GM10266 (cell line): ENCODE data around the gene EVI2A.

Experiments
- DNase-seq: peaks from one replicate; pipeline ENCODE4 v3.0.0; 2012; ENCODE audit errors: extremely low spot score
- TF ChIP-seq, protein P1 (sequence below): IDR thresholded peaks from 2 replicates; pipeline ENCODE4 v1.5.1; 2012; ENCODE audit warnings: mild to moderate bottlenecking, low read depth; ENCODE audit not compliant: control insufficient read depth, insufficient read depth; ENCODE audit errors: missing control alignments

The EVI2A gene, protein sequence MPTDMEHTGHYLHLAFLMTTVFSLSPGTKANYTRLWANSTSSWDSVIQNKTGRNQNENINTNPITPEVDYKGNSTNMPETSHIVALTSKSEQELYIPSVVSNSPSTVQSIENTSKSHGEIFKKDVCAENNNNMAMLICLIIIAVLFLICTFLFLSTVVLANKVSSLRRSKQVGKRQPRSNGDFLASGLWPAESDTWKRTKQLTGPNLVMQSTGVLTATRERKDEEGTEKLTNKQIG

DNA sequence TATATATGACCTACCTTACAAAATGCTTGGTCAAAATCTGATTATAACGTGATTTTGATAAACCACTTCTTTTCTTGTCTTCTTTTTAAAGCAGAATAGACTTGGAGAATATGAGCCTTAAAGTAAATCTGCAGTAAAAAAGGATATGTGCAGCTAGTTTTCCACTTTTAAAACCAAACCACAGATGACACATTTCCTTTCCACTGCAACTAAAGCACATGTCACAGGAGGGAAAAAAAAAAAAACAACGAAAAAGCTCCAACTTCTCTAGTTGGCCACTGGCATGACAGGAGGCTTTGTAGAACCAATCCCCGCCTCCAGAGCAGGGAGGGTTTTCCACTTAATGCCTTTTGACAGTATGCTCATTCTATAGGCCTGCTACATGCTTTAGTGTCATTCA, at the start of gene EVI2A:
Gene EVI2A, minus strand, starts transcription at position 142 of the 400 bp plus-strand sequence. CDS start 2,609 bp downstream, outside the sequence.
- peak; percentile 62 for DNase-seq
- TF ChIP-seq, protein P1, sequence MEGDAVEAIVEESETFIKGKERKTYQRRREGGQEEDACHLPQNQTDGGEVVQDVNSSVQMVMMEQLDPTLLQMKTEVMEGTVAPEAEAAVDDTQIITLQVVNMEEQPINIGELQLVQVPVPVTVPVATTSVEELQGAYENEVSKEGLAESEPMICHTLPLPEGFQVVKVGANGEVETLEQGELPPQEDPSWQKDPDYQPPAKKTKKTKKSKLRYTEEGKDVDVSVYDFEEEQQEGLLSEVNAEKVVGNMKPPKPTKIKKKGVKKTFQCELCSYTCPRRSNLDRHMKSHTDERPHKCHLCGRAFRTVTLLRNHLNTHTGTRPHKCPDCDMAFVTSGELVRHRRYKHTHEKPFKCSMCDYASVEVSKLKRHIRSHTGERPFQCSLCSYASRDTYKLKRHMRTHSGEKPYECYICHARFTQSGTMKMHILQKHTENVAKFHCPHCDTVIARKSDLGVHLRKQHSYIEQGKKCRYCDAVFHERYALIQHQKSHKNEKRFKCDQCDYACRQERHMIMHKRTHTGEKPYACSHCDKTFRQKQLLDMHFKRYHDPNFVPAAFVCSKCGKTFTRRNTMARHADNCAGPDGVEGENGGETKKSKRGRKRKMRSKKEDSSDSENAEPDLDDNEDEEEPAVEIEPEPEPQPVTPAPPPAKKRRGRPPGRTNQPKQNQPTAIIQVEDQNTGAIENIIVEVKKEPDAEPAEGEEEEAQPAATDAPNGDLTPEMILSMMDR: no peak

DNA sequence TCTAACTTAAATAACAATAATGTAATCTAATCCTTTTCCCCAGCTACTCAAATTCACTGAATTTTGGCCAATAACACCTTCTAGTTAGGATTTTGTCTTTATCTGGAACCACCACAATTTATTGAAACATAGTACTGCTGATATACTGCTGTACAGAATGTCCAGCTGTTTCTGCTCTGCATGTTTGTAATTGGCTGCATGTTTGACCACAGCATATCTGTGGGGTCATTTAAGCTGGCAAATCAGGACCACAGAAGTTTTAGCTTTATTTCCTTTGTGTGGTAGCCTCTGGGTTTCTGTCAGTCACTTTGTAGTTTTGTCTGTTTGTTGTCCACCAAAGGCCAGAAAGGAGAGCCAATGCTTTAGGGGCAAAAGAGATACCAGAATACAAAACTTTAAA, 47.8 kb upstream of the EVI2A start:
- no peak for DNase-seq
- TF ChIP-seq, protein P1: no peak

DNA sequence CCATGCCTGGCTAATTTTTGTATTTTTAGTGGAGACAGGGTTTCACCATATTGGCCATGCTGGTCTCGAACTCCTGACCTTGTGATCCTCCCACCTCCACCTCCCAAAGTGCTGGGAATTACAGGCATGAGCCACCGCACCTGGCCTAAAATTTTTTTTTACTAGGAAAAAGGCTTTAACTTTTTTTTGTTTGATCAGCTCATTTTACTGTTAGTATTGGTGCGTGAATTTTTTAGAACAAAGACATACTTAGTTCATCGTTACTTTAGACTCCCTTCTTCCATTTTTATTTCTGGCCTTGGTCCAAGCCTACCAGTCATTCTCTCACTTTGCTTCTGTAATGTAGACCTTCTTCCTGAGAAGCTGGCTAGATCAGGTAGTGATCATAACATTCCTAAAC, 44.7 kb upstream of the EVI2A start:
- TF ChIP-seq, protein P1: no peak
- DNase-seq: no peak

DNA sequence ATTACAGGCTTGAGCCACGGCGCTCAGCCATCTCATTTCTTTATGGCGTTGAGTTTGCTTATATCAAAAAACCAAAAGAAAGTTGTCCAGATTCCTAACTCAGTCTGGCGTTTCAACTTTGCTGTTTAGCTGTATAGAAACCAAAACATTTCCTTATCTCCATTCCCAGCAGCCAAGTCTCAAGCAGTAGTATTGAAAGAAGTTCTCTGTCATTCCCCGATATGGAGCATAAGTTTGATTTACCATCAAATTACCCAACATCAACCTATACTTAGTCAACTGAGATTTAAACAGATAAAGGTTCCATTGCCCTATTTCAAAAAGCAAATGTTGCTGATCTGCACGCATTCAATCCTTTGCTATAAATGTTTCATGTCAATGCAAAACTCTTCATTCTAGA, 42.6 kb upstream of the EVI2A start:
- DNase-seq: no peak
- TF ChIP-seq, protein P1: no peak

DNA sequence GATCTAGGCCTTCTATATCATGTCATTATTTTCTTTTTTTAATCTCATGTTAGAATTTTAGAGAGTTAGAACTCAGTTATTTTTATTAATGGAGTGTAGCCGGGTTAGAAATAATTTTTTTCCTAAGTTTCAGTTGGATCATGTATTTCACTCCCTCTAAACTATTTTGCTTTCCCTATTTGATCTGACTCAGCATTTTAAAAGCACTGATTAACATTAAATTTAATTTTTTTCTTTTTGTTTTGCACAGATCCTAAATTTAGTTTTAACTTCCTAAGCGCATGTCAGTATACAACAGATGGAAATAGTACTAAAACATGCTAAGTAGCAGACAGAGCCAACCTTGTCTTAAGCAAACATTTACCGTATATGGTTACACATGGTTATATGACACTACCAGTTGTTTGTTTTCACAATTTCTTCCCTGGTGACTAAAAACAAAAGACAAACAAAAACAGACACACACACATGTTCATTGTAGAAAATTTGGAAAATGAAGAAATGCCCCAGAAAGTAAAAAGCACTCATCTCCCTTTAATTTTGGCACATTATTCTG, 36.5 kb upstream of the EVI2A start:
- no peak for DNase-seq
- TF ChIP-seq, protein P1: no peak

DNA sequence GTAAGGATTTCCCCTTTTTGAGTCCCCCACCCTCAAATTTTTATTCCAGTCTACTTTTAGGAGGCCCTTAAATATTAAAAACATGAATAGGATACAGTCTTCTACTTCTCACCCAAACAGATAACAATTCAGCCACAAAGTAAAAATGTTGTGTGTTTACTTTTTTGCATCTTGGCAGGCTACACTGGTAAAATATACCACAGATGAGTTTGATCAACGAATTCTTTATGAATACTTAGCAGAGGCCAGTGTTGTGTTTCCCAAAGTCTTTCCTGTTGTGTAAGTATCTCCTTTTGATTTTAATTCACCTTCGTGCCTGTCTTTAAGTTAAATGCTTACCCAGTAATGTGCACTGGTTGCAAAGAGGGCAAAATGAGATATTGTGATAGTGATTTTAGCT, 35.7 kb upstream of the EVI2A start:
- no peak for DNase-seq
- TF ChIP-seq, protein P1: no peak

DNA sequence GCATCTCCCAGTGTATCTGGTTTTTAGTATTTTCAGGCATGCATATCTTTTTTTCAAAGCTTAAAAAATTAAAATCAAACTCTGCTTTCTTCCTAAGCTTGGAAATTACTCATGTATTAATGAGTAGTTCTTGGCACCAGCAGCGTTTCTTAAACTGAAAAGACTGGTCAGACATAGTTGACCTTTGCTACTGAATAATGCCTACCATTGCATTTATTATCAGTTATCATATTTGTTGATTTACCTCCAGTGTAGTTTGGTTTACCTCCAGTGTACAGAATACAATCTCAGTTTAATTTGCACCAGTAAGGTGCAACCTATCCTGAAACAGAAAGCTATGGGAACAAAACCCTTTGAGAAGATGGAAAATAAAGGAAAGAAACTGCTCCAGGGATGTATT, 34.5 kb upstream of the EVI2A start:
- DNase-seq: no peak
- TF ChIP-seq, protein P1: no peak
